Astrocyte of the cerebellum (primary cell): ENCODE data around the gene CCNI2.

Experiments
- DNase-seq: peaks from one replicate; pipeline ENCODE4 v3.0.0-alpha.2; 2011; ENCODE audit warnings: low read depth
- H3K4me3 ChIP-seq: 2 replicates; pipeline ENCODE4 v1.5.1; 2011; ENCODE audit warnings: mild to moderate bottlenecking, low read depth, low read length, moderate library complexity
- CTCF ChIP-seq: IDR thresholded peaks from 2 replicates; pipeline ENCODE4 v1.5.1; 2012; ENCODE audit warnings: low read length, low read depth, moderate library complexity, mild to moderate bottlenecking; ENCODE audit errors: missing control alignments
- in situ Hi-C: cut with HindIII; loops from 2 replicates; pipeline ENCODE4 v1.10.0; 2017; ENCODE audit warnings: low sequenced_read_pairs

The CCNI2 gene

GRCh38 chr5:132725745-132726144, 21.5 kb upstream of the CCNI2 start:
- TF ChIP-seq CTCF: no peak
- in situ Hi-C loops: no loop called here
- no peak for DNase-seq
- no peak overlapping the region for H3K4me3 ChIP-seq

- no peak overlapping the region for H3K4me3 ChIP-seq
- TF ChIP-seq CTCF: no peak
- DNase-seq: no peak
- in situ Hi-C loops: no loop called here
Observed at GRCh38 chr5:132729896-132730295, 17.3 kb upstream of the CCNI2 start.

- no peak for DNase-seq
- no peak for TF ChIP-seq CTCF
- in situ Hi-C loops: no loop called here
- H3K4me3 ChIP-seq: no peak overlapping the region
Observed at GRCh38 chr5:132733499-132734148, 13.6 kb upstream of the CCNI2 start.

GRCh38 chr5:132734687-132735086, 12.5 kb upstream of the CCNI2 start:
- in situ Hi-C loops: no loop called here
- H3K4me3 ChIP-seq: no peak overlapping the region
- no peak for TF ChIP-seq CTCF
- DNase-seq: no peak

GRCh38 chr5:132736853-132737833, 10.1 kb upstream of the CCNI2 start, which contains the start of gene KIF3A:
Gene KIF3A (minus strand): TSS chr5:132737546. CDS start chr5:132737419, 127 bp downstream.
- DNase-seq: peak; percentile 85
- in situ Hi-C loops: no loop called here
- TF ChIP-seq CTCF: peak; percentile 2
- H3K4me3 ChIP-seq: peak within 1 kb of the TSS; percentile 91

GRCh38 chr5:132737982-132738681, 9.1 kb upstream of the CCNI2 start:
- TF ChIP-seq CTCF: no peak
- H3K4me3 ChIP-seq: peak overlapping the region; percentile 91
- in situ Hi-C loops: no loop called here
- no peak for DNase-seq
